PC-3 (cell line): Measurements from ENCODE around the gene TPST1. TPM values are rescaled to one million over a fixed set of nuclear protein-coding genes. Genes with fewer than 3 reads are reported as not detected.
"Not testable (repeated sequence)": the region's sequence is repeated elsewhere in the genome, so short reads cannot be mapped to it uniquely, and the experiment has no call there.

ENCODE experiments used
- ATAC-seq: fragments of 200-7000 bp; cut with Tn5 transposase; 2 replicates; pipeline ENCODE4 v1.9.1; 2020; ENCODE audit warnings: mild to moderate bottlenecking, moderate library complexity
- BruUV-seq: library from RNA; stranded (reverse); fragments of 400-500 nt; replicated peaks from 2 replicates; lab custom pipeline; 2021; lab: Mats Ljungman, UMichigan
- CTCF ChIA-PET: fragments of 300-600 bp; sonication (Branson Sonifier 250); formaldehyde crosslinking; loops from one replicate; lab custom pipeline; 2022; ENCODE audit warnings: antibody characterized with exemption; lab: Charles Lee
- POLR2A ChIA-PET: fragments of 300-600 bp; sonication (Branson Sonifier 250); formaldehyde crosslinking; loops from one replicate; lab custom pipeline; 2022; ENCODE audit warnings: antibody characterized with exemption; ENCODE audit not compliant: unreplicated experiment; lab: Charles Lee
- DNase-seq: peaks from one replicate; pipeline ENCODE4 v3.0.0-alpha.2; 2015
- H2AFZ ChIP-seq: fragments of 300-600 bp; sonication (generic); 2 replicates; pipeline ENCODE4 v1.6.0; 2016; ENCODE audit warnings: antibody characterized with exemption, low read length
- H3F3A ChIP-seq: fragments of 300-600 bp; sonication (generic); one replicate; pipeline ENCODE4 v1.6.0; 2017; ENCODE audit warnings: antibody characterized with exemption, low read length, control low read depth, mild to moderate bottlenecking; ENCODE audit not compliant: unreplicated experiment
- H3K27ac ChIP-seq: fragments of 300-600 bp; sonication (generic); 2 replicates; pipeline ENCODE4 v1.5.1; 2016; ENCODE audit warnings: mild to moderate bottlenecking, low read length
- H3K27me3 ChIP-seq: fragments of 300-600 bp; sonication (generic); 2 replicates; pipeline ENCODE4 v1.6.1; 2016; ENCODE audit warnings: low read length, mixed read lengths
- H3K36me3 ChIP-seq: fragments of 300-600 bp; sonication (generic); 2 replicates; pipeline ENCODE4 v1.6.1; 2016; ENCODE audit warnings: low read depth, mixed run types, low read length, mixed read lengths
- H3K4me1 ChIP-seq: fragments of 300-600 bp; sonication (generic); 2 replicates; pipeline ENCODE4 v1.5.1; 2016; ENCODE audit warnings: low read length; ENCODE audit not compliant: insufficient read depth
- H3K4me2 ChIP-seq: fragments of 300-600 bp; sonication (generic); 2 replicates; pipeline ENCODE4 v1.6.0; 2016; ENCODE audit warnings: low read length
- H3K4me3 ChIP-seq: fragments of 300-600 bp; sonication (generic); 2 replicates; pipeline ENCODE4 v1.5.1; 2016; ENCODE audit warnings: mild to moderate bottlenecking, low read length, mixed read lengths
- H3K79me2 ChIP-seq: fragments of 300-600 bp; sonication (generic); 2 replicates; pipeline ENCODE4 v1.6.1; 2017; ENCODE audit warnings: low read length, mixed read lengths
- H3K9ac ChIP-seq: fragments of 300-600 bp; sonication (generic); 2 replicates; pipeline ENCODE4 v1.6.0; 2016; ENCODE audit warnings: mild to moderate bottlenecking, low read length
- H3K9me2 ChIP-seq: fragments of 300-600 bp; sonication (generic); replicated peaks from 2 replicates; pipeline ENCODE4 v1.6.1; 2016; ENCODE audit warnings: mixed run types, low read length, mixed read lengths
- H3K9me3 ChIP-seq: fragments of 300-600 bp; sonication (generic); 2 replicates; pipeline ENCODE4 v1.6.1; 2016; ENCODE audit warnings: low read length, mixed read lengths
- H4K20me1 ChIP-seq: fragments of 300-600 bp; sonication (generic); 2 replicates; pipeline ENCODE4 v1.6.1; 2016; ENCODE audit warnings: low read length, mixed read lengths
- EZH2 ChIP-seq: fragments of 300-600 bp; sonication (generic); IDR thresholded peaks from one replicate; pipeline ENCODE4 v1.6.1; 2017; ENCODE audit warnings: antibody characterized with exemption, mild to moderate bottlenecking, low read length; ENCODE audit not compliant: unreplicated experiment
- EZH2phosphoT487 ChIP-seq: fragments of 300-600 bp; sonication (generic); IDR thresholded peaks from 2 replicates; pipeline ENCODE4 v1.6.1; 2018; ENCODE audit warnings: mild to moderate bottlenecking, antibody characterized with exemption, low read length, borderline replicate concordance
- intact Hi-C: fragments of 100-400 bp; cut with micrococcal nuclease; formaldehyde crosslinking; loops from 2 replicates; pipeline ENCODE4 v1.9.0; 2023
- total RNA-seq: library from RNA; depleted of rRNA; stranded (reverse); fragments of >200 nt; gene quantifications from 2 replicates; pipeline ENCODE4 v1.2.3, GENCODE V29; 2014
- TF ChIP-seq, protein P1 (sequence below): fragments of 300-600 bp; sonication (generic); conservative IDR thresholded peaks from 2 replicates; pipeline ENCODE4 v1.5.1; 2017; ENCODE audit warnings: antibody characterized with exemption, low read depth, mild to moderate bottlenecking, low read length

The TPST1 gene
- total RNA-seq, 1 experiment from 2014 or later, result 14.4 TPM

DNA sequence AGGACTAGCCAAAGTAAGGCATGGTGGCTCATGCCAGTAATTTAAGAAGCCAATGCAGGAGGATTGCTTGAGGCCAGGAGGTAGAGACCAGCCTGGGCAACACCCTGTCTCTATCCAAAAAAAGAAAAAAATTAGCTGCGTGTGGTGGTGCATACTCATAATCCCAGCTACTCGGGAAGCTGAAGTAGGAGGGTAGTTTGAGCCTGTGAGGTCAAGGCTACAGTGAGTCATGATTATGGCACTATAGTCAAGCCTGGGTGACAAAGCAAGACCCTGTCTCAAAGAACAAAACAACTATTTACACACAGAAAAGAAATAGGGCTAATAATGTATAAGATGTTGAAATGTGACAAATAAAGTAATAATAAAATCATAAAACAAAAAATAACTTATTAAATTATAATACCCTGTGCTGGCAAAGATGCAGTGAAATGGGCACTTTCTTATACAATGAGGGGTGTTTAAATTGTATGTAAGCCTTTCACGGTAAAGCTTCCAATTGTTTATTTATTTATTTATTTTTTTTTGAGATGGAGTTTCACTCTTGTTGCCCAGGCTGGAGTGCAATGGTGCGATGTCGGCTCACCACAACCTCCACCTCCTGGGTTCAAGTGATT, 175.2 kb downstream of the TPST1 start:
- no peak overlapping the region for H2AFZ ChIP-seq
- H3K4me1 ChIP-seq, result no peaks in the 10 kb centered on the region; the same call in 1 of the 2 replicates
- H4K20me1 ChIP-seq, result no peaks in the 10 kb centered on the region
- TF ChIP-seq EZH2 (no peak), EZH2phosphoT487 (no peak)
- TF ChIP-seq, protein P1, sequence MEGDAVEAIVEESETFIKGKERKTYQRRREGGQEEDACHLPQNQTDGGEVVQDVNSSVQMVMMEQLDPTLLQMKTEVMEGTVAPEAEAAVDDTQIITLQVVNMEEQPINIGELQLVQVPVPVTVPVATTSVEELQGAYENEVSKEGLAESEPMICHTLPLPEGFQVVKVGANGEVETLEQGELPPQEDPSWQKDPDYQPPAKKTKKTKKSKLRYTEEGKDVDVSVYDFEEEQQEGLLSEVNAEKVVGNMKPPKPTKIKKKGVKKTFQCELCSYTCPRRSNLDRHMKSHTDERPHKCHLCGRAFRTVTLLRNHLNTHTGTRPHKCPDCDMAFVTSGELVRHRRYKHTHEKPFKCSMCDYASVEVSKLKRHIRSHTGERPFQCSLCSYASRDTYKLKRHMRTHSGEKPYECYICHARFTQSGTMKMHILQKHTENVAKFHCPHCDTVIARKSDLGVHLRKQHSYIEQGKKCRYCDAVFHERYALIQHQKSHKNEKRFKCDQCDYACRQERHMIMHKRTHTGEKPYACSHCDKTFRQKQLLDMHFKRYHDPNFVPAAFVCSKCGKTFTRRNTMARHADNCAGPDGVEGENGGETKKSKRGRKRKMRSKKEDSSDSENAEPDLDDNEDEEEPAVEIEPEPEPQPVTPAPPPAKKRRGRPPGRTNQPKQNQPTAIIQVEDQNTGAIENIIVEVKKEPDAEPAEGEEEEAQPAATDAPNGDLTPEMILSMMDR, result no peak
- no peak overlapping the region for H3K4me3 ChIP-seq
- DNase-seq, result peak; percentile 3
- H3K36me3 ChIP-seq, result no peaks in the 10 kb centered on the region
- H3K79me2 ChIP-seq, result no peaks in the 10 kb centered on the region
- no peak overlapping the region for H3K27ac ChIP-seq
- no peak overlapping the region for H3K9ac ChIP-seq
- ChIA-PET CTCF (interaction anchor here (0.6 kb wide), 1 partner anchor 305 kb away, joined by 8 read pairs; the partner anchor contains the start of gene ASL), POLR2A (interaction anchor here (0.7 kb wide), 1 partner anchor 182 kb away, joined by 3 read pairs; no protein-coding TSS in a partner anchor)
- H3K9me2 ChIP-seq, result no peaks in the 10 kb centered on the region
- intact Hi-C loops, result no loop called here
- no peaks in the 10 kb centered on the region for H3F3A ChIP-seq
- no peak overlapping the region for H3K4me2 ChIP-seq
- no peaks in the 10 kb centered on the region for H3K9me3 ChIP-seq
- H3K27me3 ChIP-seq, result no peaks in the 10 kb centered on the region
- no TSS peak for BruUV-seq
- ATAC-seq, result no peak

GRCh38 chr7:66382182-66382923, 177.2 kb downstream of the TPST1 start:
- BruUV-seq, H3K27me3 ChIP-seq, intact Hi-C loops, H3K36me3 ChIP-seq, H3K4me1 ChIP-seq, H4K20me1 ChIP-seq, ATAC-seq, H2AFZ ChIP-seq, DNase-seq, H3K4me2 ChIP-seq, H3F3A ChIP-seq, H3K79me2 ChIP-seq, CTCF ChIA-PET, H3K27ac ChIP-seq, POLR2A ChIA-PET, H3K9ac ChIP-seq, H3K9me3 ChIP-seq, H3K4me3 ChIP-seq, H3K9me2 ChIP-seq: not testable (repeated sequence)

DNA sequence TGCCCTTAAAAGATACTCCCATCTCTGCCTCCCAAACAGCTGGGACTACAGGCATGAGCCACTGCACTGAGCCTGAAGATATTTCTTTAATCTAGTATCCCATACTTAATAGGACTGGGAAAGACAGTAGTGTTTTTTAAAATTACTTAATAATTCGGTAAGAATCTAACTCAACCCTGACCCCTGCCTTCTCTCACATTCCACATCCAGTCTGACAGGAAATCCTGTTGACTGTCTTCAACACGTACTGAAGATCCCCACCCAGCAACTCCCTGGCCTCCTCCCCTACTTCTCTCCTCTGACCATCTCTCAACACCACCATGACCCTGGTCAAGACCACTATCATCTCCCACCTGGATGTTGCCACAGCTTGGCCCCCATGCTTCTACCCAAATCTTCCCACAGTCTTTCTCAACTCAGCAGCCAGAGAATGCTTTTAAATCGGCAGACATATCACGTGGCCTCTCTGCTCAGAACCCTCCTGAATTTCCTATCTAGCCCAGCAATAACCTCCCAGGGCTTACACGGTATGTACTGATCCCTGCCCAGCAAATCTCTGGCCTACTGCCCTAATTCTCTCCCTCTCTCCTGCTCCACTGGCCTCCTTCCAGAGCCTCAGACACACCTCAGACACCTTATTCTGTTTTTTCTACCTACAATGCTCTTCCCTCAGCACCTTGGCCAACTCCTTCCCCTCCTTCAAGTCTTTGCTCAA, 180.2 kb downstream of the TPST1 start:
- H3K9me2 ChIP-seq, BruUV-seq, H3K9me3 ChIP-seq, DNase-seq, ATAC-seq, H3F3A ChIP-seq, POLR2A ChIA-PET, H3K79me2 ChIP-seq, H3K4me3 ChIP-seq, H2AFZ ChIP-seq, H3K4me2 ChIP-seq, H3K27ac ChIP-seq, H3K27me3 ChIP-seq, H3K4me1 ChIP-seq, H3K36me3 ChIP-seq, CTCF ChIA-PET, H4K20me1 ChIP-seq, H3K9ac ChIP-seq, intact Hi-C loops: not testable (repeated sequence)

GRCh38 chr7:66395128-66395571, 190.0 kb downstream of the TPST1 start:
- ATAC-seq, result peak; percentile 87
- peak overlapping the region; percentile 12; the same call in 1 of the 2 replicates for H3K4me2 ChIP-seq

GRCh38 chr7:66396052-66396451, 190.9 kb downstream of the TPST1 start:
- peak; percentile 5 for DNase-seq
- CTCF ChIA-PET, result interaction anchor here (0.6 kb wide), 1 partner anchor 217 kb away, joined by 3 read pairs; no protein-coding TSS in a partner anchor
- H3K9me3 ChIP-seq, intact Hi-C loops, H3K4me2 ChIP-seq, H4K20me1 ChIP-seq, H3K9me2 ChIP-seq, H3K36me3 ChIP-seq, H3K4me1 ChIP-seq, H3K27me3 ChIP-seq, ATAC-seq, H2AFZ ChIP-seq, H3K4me3 ChIP-seq, BruUV-seq, H3K9ac ChIP-seq, H3K79me2 ChIP-seq, H3K27ac ChIP-seq, POLR2A ChIA-PET, H3F3A ChIP-seq: not testable (repeated sequence)

More at GRCh38 chr7:66395128-66395571, 190.0 kb downstream of the TPST1 start:
- H3K36me3 ChIP-seq, H3K9me3 ChIP-seq, BruUV-seq, H3F3A ChIP-seq, H4K20me1 ChIP-seq, H3K27me3 ChIP-seq, CTCF ChIA-PET, H3K9ac ChIP-seq, intact Hi-C loops, H3K4me3 ChIP-seq, POLR2A ChIA-PET, H3K79me2 ChIP-seq, H3K9me2 ChIP-seq, H2AFZ ChIP-seq, H3K4me1 ChIP-seq: not testable (repeated sequence)
- H3K27ac ChIP-seq, result peak overlapping the region; percentile 30; the same call in 1 of the 2 replicates
- DNase-seq, result peak; percentile 88
